DOHH2 (cell line): ENCODE results near the gene PGAM2.

Experiments used
- H3F3A ChIP-seq: fragments of 200-600 bp; sonication (generic), shearing (Covaris generic); 2 replicates; pipeline ENCODE4 v1.6.0; 2016; ENCODE audit warnings: antibody characterized with exemption, mild to moderate bottlenecking; ENCODE audit not compliant: control insufficient read depth, insufficient read depth
- H3K27ac ChIP-seq: fragments of 200-600 bp; sonication (generic); 2 replicates; pipeline ENCODE4 v1.5.1; 2014; ENCODE audit warnings: low read depth, mild to moderate bottlenecking, low read length, moderate library complexity
- H3K27me3 ChIP-seq: fragments of 200-600 bp; sonication (generic); 2 replicates; pipeline ENCODE4 v1.6.1; 2014; ENCODE audit warnings: mild to moderate bottlenecking, low read length, mixed read lengths; ENCODE audit not compliant: control insufficient read depth
- H3K36me3 ChIP-seq: fragments of 200-600 bp; sonication (generic); 2 replicates; pipeline ENCODE4 v1.6.1; 2014; ENCODE audit warnings: mild to moderate bottlenecking, low read length, moderate library complexity, mixed read lengths; ENCODE audit not compliant: control insufficient read depth
- H3K4me1 ChIP-seq: fragments of 200-600 bp; sonication (generic); 2 replicates; pipeline ENCODE4 v1.6.1; 2014; ENCODE audit warnings: mild to moderate bottlenecking, low read length, mixed read lengths; ENCODE audit not compliant: control insufficient read depth
- H3K4me2 ChIP-seq: fragments of 200-600 bp; sonication (generic); 2 replicates; pipeline ENCODE4 v1.6.0; 2014; ENCODE audit warnings: mild to moderate bottlenecking, low read length, moderate library complexity
- H3K4me3 ChIP-seq: fragments of 200-600 bp; sonication (generic); 2 replicates; pipeline ENCODE4 v1.5.1; 2014; ENCODE audit warnings: mild to moderate bottlenecking, low read length, mixed read lengths
- H3K79me2 ChIP-seq: fragments of 200-600 bp; sonication (generic); 2 replicates; pipeline ENCODE4 v1.6.1; 2014; ENCODE audit warnings: mild to moderate bottlenecking, low read length, mixed read lengths; ENCODE audit not compliant: control insufficient read depth
- H3K9me2 ChIP-seq: fragments of 200-600 bp; sonication (generic); replicated peaks from 2 replicates; pipeline ENCODE4 v1.6.1; 2014; ENCODE audit warnings: mild to moderate bottlenecking, low read length, mixed read lengths; ENCODE audit not compliant: control insufficient read depth
- H3K9me3 ChIP-seq: fragments of 200-600 bp; sonication (generic); 2 replicates; pipeline ENCODE4 v1.6.1; 2014; ENCODE audit warnings: antibody characterized with exemption, low read length, mixed read lengths; ENCODE audit not compliant: control insufficient read depth, insufficient read depth
- H4K20me1 ChIP-seq: fragments of 200-600 bp; sonication (generic); 2 replicates; pipeline ENCODE4 v1.6.0; 2014; ENCODE audit warnings: low read depth, mild to moderate bottlenecking, antibody characterized with exemption, low read length, moderate library complexity; ENCODE audit not compliant: control insufficient read depth, insufficient read depth
- CTCF ChIP-seq: fragments of 200-600 bp; sonication (generic); IDR thresholded peaks from one replicate; pipeline ENCODE4 v1.5.1; 2014; ENCODE audit warnings: antibody characterized with exemption, mild to moderate bottlenecking, low read depth, low read length; ENCODE audit not compliant: poor library complexity, severe bottlenecking
- EZH2phosphoT487 ChIP-seq: fragments of 200-600 bp; sonication (generic); IDR thresholded peaks from 2 replicates; pipeline ENCODE4 v1.6.1; 2017; ENCODE audit warnings: borderline replicate concordance, mild to moderate bottlenecking, antibody characterized with exemption, low read length, moderate library complexity, mixed read lengths

Gene PGAM2

GRCh38 chr7:44060948-44061644 is 4.3 kb downstream of the PGAM2 start:
- no peak overlapping the region for H3K27ac ChIP-seq
- H3K4me2 ChIP-seq: no peak overlapping the region
- H3K79me2 ChIP-seq: peaks cover 8% of the 10 kb centered on the region
- peaks cover 10% of the 10 kb centered on the region; the same call in 1 of the 2 replicates for H4K20me1 ChIP-seq
- TF ChIP-seq CTCF: no peak
- TF ChIP-seq EZH2phosphoT487: no peak
- no peak overlapping the region for H3K4me3 ChIP-seq
- peaks cover 19% of the 10 kb centered on the region for H3K27me3 ChIP-seq
- peaks cover 2% of the 10 kb centered on the region; the same call in 1 of the 2 replicates for H3F3A ChIP-seq
- peaks cover 51% of the 10 kb centered on the region for H3K4me1 ChIP-seq
- peaks cover 64% of the 10 kb centered on the region for H3K36me3 ChIP-seq
- no peaks in the 10 kb centered on the region for H3K9me3 ChIP-seq
- no peaks in the 10 kb centered on the region for H3K9me2 ChIP-seq

- Histone ChIP-seq H3F3A (peaks cover 4% of the 10 kb centered on the region), H3K9me3 (no peaks in the 10 kb centered on the region), H3K27me3 (peaks cover 11% of the 10 kb centered on the region), H4K20me1 (peaks cover 5% of the 10 kb centered on the region; the same call in 1 of the 2 replicates), H3K27ac (peak overlapping the region; percentile 74; the same call in 1 of the 2 replicates), H3K4me2 (no peak overlapping the region), H3K4me3 (no peak overlapping the region), H3K4me1 (peaks cover 44% of the 10 kb centered on the region), H3K79me2 (peaks cover 15% of the 10 kb centered on the region), H3K9me2 (no peaks in the 10 kb centered on the region), H3K36me3 (peaks cover 71% of the 10 kb centered on the region)
- no peak for TF ChIP-seq CTCF
- TF ChIP-seq EZH2phosphoT487: no peak
Observed at GRCh38 chr7:44060091-44060947, 5.0 kb downstream of the PGAM2 start.

- no peaks in the 10 kb centered on the region for H3K9me3 ChIP-seq
- H3K27ac ChIP-seq: peak overlapping the region; percentile 74
- H3K4me1 ChIP-seq: peaks cover 39% of the 10 kb centered on the region
- peaks cover 4% of the 10 kb centered on the region for H3F3A ChIP-seq
- 0 out of 2 replicates have a peak, but pooled peaks cover 4% of the 10 kb centered on the region for H3K27me3 ChIP-seq
- H3K79me2 ChIP-seq: peaks cover 23% of the 10 kb centered on the region
- peak overlapping the region; percentile 48 for H3K4me3 ChIP-seq
- no peak for TF ChIP-seq EZH2phosphoT487
- TF ChIP-seq CTCF: no peak
- H4K20me1 ChIP-seq: peaks cover 5% of the 10 kb centered on the region; the same call in 1 of the 2 replicates
- H3K9me2 ChIP-seq: no peaks in the 10 kb centered on the region
- H3K36me3 ChIP-seq: peaks cover 80% of the 10 kb centered on the region
- H3K4me2 ChIP-seq: peak overlapping the region; percentile 61
Observed at GRCh38 chr7:44059219-44060090, 5.9 kb downstream of the PGAM2 start.
